HG03060 (cell line): ENCODE data around the gene AIPL1.

Source experiments
- ATAC-seq: cut with Tn5 transposase; IDR thresholded peaks from one replicate; pipeline ENCODE4 v1.9.1; 2021; ENCODE audit warnings: low read depth, moderate number of reproducible peaks; ENCODE audit not compliant: unreplicated experiment

The AIPL1 gene

DNA sequence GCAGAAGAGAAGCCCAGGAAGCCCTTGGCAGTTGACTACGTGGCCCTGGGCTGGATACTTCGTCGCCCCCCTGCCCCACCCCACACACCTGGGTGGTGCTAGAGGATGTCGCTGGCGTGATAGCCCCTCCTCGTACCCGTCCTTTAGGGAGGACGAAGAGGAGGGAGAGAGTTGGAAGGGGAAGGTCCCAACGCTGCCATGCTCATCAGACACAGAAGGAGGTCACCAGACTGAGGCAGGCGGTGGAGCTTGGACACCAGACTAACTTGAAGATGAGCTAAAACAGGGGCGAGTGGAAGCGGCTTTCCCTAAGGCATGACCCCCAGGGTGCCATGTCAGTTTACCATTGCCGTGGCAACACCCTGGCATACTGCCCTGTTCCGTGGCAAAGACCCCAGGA is 11.0 kb downstream of the AIPL1 start:
- no peak for ATAC-seq

DNA sequence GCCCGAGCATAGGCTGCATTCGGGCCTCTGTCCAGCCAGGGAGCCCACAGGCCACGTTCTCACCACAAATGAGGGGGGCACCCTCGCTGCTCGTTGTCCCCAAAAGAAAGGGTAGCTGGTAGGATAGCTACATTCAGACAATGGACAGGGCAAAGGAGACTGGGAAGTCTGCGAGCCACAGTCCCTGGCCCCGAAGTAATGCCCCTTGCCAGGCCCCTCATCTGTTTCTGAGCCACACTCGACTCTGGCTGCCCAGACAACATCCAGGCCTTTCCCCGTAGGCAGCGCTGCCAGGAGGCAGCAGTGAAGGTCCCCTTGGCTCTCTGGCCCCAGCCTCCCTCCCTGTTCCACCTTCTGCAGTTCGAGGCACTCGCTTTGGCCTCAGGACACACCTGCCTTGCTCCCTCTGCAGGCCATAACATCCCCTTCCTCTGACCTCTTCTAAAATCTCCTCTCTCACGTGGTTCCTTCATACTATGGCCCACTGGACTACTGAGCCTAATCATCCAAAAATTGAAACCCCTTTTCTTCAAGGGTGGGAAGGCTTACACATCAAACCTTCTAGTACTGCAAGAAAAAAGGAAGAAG is 12.2 kb downstream of the AIPL1 start:
- ATAC-seq, result no peak

DNA sequence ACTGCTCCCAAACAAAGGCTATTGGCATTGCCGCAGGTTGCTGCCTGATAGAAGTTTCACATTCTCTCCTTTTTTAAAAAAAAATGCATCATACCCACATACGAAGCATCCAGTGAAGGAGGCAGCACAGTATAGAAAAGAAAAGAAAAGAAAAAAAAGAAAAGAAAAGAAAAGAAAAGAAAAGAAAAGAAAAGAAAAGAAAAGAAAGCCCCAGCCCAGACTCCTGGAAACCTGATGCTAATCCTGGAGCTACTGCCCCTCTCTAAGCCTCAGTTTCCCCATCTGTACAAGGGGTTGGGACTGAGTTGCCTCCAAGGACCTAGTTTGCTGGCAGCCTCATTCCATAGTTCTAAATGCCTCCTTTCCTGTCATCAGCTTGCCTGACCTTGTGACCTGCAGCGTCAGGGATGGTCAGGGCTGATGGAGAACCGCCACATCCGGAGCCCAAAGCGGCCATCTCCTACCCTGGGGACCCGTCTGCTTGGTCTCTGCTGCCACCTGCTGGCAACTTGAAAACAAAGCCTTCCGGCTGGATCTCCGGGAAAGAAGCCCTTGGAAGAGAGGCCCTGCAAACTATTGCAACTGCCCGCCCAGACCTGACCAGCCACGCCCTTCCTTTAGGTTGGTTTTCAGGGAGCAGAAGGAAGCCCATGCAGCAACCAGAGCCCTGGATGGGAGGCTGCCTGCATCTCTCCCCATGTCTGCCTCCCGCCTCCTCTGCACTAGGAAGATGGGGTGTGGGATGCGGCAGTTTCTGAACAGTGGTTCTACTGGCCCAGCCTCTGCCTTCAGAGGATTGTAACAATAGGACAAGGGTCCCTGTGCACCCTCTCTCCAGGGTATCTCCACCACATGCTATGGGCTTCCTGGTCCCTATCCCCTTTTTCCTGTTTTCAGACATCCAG is 13.0 kb downstream of the AIPL1 start:
- ATAC-seq, result no peak

GRCh38 chr17:6420173-6420641 is 14.7 kb downstream of the AIPL1 start:
- ATAC-seq, result no peak

DNA sequence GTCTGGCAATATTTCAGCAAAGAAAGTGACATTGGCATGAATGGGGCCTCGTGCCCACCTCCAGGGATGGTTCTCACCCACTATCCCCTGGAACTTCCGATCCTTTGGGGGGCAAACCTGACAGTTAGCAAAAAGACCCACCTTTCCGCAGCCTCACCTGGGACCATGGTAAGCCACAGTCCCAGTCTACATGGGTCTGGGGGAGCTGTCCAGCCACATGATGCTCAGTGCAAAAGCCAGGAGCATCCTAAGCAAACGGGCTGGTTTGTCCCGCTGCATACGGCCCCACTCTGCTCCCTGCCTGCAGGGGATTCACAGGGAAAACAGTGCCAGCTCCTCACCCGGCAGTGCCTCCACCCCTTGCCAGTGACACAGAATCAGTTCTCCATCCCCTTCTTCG is 19.3 kb downstream of the AIPL1 start:
- ATAC-seq, result no peak

DNA sequence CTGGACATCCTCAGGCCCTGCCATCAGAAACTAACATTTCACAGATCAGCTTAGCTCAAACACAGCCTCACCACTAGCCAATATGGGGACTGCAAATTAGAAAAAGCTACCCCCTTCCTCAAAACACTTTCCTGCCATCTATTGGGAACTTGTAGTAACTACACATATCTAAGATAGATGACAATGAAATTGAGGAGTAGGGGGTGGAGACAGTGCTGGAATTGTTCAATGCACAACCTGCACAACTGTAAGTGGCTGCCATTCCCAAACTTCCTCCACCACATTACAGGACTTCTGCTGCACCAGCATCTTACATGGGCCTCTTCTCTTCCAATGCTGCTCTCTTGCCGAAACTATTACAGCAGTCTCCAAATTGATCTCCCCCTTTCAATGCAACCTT is 21.9 kb downstream of the AIPL1 start:
- no peak for ATAC-seq

GRCh38 chr17:6408735-6409134 is 26.2 kb downstream of the AIPL1 start:
- ATAC-seq, result no peak

- no peak for ATAC-seq
These were observed 26.6 kb downstream of the AIPL1 start for GRCh38 chr17:6408276-6408675.

GRCh38 chr17:6402258-6402657 is 32.7 kb downstream of the AIPL1 start:
- no peak for ATAC-seq

GRCh38 chr17:6398955-6399354 is 36.0 kb downstream of the AIPL1 start:
- no peak for ATAC-seq

- no peak for ATAC-seq
These were observed 40.8 kb downstream of the AIPL1 start for GRCh38 chr17:6394055-6394606.

- no peak for ATAC-seq
These were observed 41.5 kb downstream of the AIPL1 start for GRCh38 chr17:6393351-6393952.

DNA sequence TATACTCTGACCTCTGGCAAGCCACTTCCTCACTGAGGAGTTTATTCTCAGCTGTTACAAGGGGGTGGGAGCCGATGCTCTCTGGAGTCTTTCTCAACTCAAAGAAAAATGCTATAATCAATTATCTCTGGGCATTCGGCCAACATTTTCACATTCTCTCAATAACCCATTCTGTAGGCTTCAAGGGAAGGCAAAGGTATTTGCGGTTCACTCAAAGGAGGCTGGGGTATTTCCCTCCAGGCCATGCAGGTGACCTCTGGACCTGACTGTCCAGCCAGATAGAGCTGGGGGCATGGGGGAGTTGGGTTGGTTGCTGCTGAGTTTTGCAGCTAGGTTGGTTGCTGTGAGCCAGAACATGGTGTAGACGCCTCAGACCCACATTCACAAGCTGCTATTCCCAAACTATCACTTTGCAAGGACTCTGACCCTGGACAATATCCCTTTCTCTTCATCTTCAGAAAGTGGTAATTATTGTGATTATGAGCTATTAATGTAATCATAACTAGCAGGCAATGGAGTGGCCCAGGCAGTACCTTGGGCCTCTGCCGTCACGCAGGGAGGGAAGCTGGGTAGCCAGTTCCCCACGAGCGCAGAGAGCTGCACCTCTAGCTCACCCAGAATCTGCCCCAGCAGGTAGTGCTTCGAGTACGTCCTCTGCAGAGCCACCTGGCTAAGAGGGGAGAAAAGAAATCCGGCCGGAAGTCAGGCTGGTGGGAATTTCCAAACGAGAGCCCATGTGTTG is 42.1 kb downstream of the AIPL1 start:
- ATAC-seq, result no peak

- ATAC-seq, result no peak
These were observed 46.5 kb downstream of the AIPL1 start for GRCh38 chr17:6388416-6388815.

DNA sequence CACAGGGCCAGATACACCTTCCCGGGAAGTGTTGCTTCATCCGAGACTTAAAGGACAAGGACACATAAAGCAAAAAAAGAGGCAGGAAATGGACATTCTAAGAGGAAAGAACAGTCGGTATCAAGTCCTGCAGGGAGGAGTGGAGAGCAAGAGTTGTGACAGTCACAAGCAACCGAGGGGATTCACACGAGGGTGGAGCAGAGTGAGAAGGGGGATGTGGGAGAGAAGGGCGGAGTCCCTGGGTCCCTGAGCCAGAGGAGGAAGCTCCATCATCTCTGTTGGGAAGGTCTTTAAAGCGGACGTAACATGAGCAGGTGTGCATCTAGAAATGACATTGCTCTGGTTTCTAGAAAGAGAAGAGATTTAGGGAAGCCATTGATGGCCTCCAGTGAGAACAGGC is 47.1 kb downstream of the AIPL1 start:
- ATAC-seq, result no peak

- no peak for ATAC-seq
These were observed 47.5 kb downstream of the AIPL1 start for GRCh38 chr17:6387442-6387841.

DNA sequence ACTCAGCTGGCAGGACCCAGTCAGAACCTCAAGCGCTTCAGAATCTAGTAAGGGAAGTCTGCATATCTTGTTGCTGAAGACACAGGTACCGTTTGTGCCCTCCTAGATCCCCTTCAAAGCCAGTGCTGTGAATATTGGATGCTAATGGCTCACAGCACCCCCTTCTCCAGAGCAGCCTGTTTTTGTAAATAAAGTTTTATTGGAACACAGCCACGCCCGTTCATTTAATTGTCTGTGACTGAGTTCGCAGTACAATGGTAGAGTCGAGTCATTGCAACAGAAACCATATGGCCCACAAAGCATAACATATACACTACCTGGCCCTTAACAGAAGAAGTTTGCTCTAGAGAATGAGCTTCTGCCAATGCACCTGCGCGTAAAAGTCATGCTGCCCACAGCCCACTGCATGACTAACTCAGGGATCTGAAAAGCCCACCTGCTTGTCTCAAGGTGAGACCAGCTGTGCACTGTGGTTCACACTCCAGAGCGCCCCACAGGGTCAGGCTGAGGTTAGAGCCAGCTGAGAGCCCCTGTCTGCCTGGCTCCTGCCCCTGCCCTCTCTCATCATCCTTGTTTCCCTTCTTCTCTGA is 48.8 kb downstream of the AIPL1 start:
- ATAC-seq, result no peak

GRCh38 chr17:6384481-6384880 is 50.4 kb downstream of the AIPL1 start:
- no peak for ATAC-seq

DNA sequence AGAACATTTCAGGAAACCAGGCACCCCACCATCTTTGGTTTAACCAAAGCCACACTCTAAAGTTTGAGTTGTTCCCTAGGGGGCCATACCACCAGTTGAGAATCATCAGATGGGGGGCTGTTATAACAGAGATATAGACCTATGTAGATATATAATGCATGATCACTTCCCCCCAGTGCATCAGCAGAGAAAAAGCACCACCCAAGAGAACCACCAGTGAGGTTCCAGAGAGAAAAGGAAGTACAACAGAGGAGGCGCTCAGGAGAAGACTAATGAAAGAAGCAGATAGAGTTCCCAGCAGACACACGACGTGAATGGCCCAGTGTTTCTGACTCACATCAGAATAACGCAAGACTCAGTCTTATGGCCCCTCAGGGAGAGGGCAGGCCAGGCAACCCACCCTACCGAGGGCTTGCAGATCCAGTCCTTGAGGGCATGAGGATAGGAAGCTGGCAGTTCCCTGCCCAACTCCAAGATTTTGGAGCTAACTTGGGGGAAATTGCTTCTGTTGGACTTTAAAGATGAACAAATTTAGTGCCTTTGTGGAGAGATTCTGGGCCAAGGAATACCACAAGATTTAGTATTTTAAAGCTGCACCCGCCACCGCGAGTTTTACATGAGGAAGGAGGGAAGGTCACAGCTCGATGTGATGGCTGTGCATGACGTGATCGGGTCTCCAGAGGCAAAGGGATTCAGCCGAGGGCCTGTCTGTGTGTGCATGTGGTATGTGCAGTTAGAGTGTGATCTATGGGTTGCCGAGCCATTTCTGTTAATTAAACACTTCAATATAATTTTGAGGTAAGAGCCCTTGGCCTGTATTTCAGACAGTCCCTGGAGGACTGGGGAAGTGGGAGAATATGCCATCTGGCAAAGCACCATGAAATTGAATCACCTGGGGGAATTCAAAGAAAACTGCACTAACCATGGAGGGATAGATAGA is 53.1 kb downstream of the AIPL1 start:
- no peak for ATAC-seq
